Measurements from ENCODE around the gene MS4A15.
A peak's percentile ranks its signal among the peaks of the same experiment; 100 is the strongest.

The MS4A15 gene

GRCh38 chr11:60763692-60764369 is 7.2 kb downstream of the MS4A15 start:
- Histone ChIP-seq H3K36me3 (ENCODE audit: control insufficient read depth in 5 of 5, insufficient read depth in 5 of 5, low read length in 5 of 5) (no peaks in the 10 kb centered on the region), H3K27me3 (ENCODE audit: control insufficient read depth in 5 of 5, insufficient read depth in 4 of 5, low read length in 5 of 5) (peaks cover 5 to 29% (median 23%) of the 10 kb centered on the region in 5 donors)

GRCh38 chr11:60764879-60765278 is 8.2 kb downstream of the MS4A15 start:
- H3K9me3 ChIP-seq (ENCODE audit: control insufficient read depth in 5 of 5, low read length in 5 of 5), result no peaks in the 10 kb centered on the region
- H3K4me3 ChIP-seq (ENCODE audit: low read depth in 1 of 5, low read length in 5 of 5), result no peak overlapping the region
- H3K9ac ChIP-seq (ENCODE audit: low read length in 5 of 5), result no peak overlapping the region
- H3K4me1 ChIP-seq (ENCODE audit: control insufficient read depth in 5 of 5, insufficient read depth in 5 of 5, low read length in 5 of 5), result peaks cover 0 to 3% (median 0%) of the 10 kb centered on the region in 5 donors
- H3K27ac ChIP-seq (ENCODE audit: low read depth, low read length), result no peak overlapping the region
- no peaks in the 10 kb centered on the region for H3K36me3 ChIP-seq (ENCODE audit: control insufficient read depth in 5 of 5, insufficient read depth in 5 of 5, low read length in 5 of 5)
- H3K27me3 ChIP-seq (ENCODE audit: control insufficient read depth in 5 of 5, insufficient read depth in 4 of 5, low read length in 5 of 5), result peaks cover 5 to 29% (median 23%) of the 10 kb centered on the region in 5 donors

More at GRCh38 chr11:60763692-60764369, 7.2 kb downstream of the MS4A15 start:
- no peak overlapping the region for H3K4me3 ChIP-seq (ENCODE audit: low read depth in 1 of 5, low read length in 5 of 5)
- peaks cover 0 to 7% (median 0%) of the 10 kb centered on the region in 5 donors for H3K4me1 ChIP-seq (ENCODE audit: control insufficient read depth in 5 of 5, insufficient read depth in 5 of 5, low read length in 5 of 5)
- H3K27ac ChIP-seq (ENCODE audit: low read depth, low read length), result no peak overlapping the region
- no peaks in the 10 kb centered on the region for H3K9me3 ChIP-seq (ENCODE audit: control insufficient read depth in 5 of 5, low read length in 5 of 5)
- H3K9ac ChIP-seq (ENCODE audit: low read length in 5 of 5), result no peak overlapping the region

DNA sequence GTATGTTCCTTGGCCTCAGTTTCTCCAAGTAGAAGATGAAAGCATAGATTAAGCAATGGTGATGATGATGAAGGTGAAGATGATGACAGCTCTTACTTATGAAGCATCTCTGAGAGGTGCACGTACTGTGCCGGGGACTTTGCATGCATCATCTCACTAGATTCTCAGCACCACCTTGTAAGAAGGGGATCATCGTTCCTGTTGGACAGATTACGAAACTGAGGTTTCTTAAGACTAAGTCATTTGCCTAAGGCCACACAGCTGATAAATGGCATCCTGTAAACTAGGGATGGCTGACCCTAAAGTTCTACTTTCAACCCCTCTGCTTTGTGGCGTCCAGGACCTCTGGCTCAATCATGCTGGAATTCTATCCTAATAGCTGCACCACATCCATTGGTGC is 8.7 kb downstream of the MS4A15 start:
- no peak overlapping the region for H3K27ac ChIP-seq (ENCODE audit: low read depth, low read length)
- H3K9ac ChIP-seq (ENCODE audit: low read length in 5 of 5), result no peak overlapping the region
- H3K27me3 ChIP-seq (ENCODE audit: control insufficient read depth in 5 of 5, insufficient read depth in 4 of 5, low read length in 5 of 5), result peaks cover 5 to 29% (median 23%) of the 10 kb centered on the region in 5 donors
- no peaks in the 10 kb centered on the region for H3K9me3 ChIP-seq (ENCODE audit: control insufficient read depth in 5 of 5, low read length in 5 of 5)
- no peaks in the 10 kb centered on the region for H3K36me3 ChIP-seq (ENCODE audit: control insufficient read depth in 5 of 5, insufficient read depth in 5 of 5, low read length in 5 of 5)
- no peaks in the 10 kb centered on the region for H3K4me1 ChIP-seq (ENCODE audit: control insufficient read depth in 5 of 5, insufficient read depth in 5 of 5, low read length in 5 of 5)
- H3K4me3 ChIP-seq (ENCODE audit: low read depth in 1 of 5, low read length in 5 of 5), result no peak overlapping the region

DNA sequence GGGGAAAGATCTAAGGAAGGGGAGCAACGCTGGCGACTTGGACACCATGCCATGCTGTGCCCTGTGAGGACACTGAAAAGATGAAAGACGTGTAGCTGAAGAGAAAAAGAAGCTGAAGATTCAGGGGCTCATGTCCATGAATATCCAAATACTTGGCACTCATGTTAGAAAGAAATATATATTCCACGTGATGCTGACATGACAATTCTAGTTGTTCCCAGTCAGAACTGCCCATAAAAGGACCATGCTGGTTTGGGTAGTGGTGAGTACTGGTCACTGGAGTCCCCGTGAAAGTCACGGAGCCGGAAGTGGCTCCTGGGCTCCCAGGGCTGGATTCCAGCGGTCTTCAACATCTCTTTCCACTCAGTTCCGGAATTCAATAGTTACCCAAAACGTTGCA is 9.9 kb downstream of the MS4A15 start:
- Histone ChIP-seq H3K4me1 (ENCODE audit: control insufficient read depth in 5 of 5, insufficient read depth in 5 of 5, low read length in 5 of 5) (no peaks in the 10 kb centered on the region), H3K27ac (ENCODE audit: low read depth, low read length) (no peak overlapping the region), H3K9ac (ENCODE audit: low read length in 5 of 5) (no peak overlapping the region), H3K4me3 (ENCODE audit: low read depth in 1 of 5, low read length in 5 of 5) (no peak overlapping the region), H3K27me3 (ENCODE audit: control insufficient read depth in 5 of 5, insufficient read depth in 4 of 5, low read length in 5 of 5) (peaks cover 5 to 30% (median 19%) of the 10 kb centered on the region in 5 donors), H3K9me3 (ENCODE audit: control insufficient read depth in 5 of 5, low read length in 5 of 5) (no peaks in the 10 kb centered on the region), H3K36me3 (ENCODE audit: control insufficient read depth in 5 of 5, insufficient read depth in 5 of 5, low read length in 5 of 5) (no peaks in the 10 kb centered on the region)

DNA sequence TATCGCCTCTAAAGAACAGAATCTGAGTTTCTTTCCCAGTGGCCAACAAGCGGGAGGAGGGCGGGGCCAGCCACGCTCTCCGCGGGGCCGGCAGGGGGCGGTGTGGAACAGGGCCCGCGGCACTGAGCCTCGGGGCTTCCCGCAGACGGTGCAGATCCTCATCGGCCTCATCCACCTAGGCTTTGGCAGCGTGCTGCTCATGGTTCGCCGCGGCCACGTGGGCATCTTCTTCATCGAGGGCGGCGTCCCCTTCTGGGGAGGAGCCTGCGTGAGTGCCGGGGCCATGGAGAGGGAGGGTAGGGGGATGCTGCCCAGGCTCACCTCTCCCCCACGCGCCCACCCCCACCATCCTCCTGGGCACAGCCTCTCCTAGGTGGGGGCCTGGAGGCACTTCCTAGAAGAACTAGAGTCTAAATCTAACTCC is 10.7 kb downstream of the MS4A15 start:
- Histone ChIP-seq H3K27me3 (ENCODE audit: control insufficient read depth in 5 of 5, insufficient read depth in 4 of 5, low read length in 5 of 5) (peaks cover under 1 to 39% (median 19%) of the 10 kb centered on the region in 5 donors), H3K4me3 (ENCODE audit: low read depth in 1 of 5, low read length in 5 of 5) (no peak overlapping the region), H3K27ac (ENCODE audit: low read depth, low read length) (no peak overlapping the region), H3K36me3 (ENCODE audit: control insufficient read depth in 5 of 5, insufficient read depth in 5 of 5, low read length in 5 of 5) (no peaks in the 10 kb centered on the region), H3K4me1 (ENCODE audit: control insufficient read depth in 5 of 5, insufficient read depth in 5 of 5, low read length in 5 of 5) (no peaks in the 10 kb centered on the region), H3K9me3 (ENCODE audit: control insufficient read depth in 5 of 5, low read length in 5 of 5) (no peaks in the 10 kb centered on the region), H3K9ac (ENCODE audit: low read length in 5 of 5) (no peak overlapping the region)

DNA sequence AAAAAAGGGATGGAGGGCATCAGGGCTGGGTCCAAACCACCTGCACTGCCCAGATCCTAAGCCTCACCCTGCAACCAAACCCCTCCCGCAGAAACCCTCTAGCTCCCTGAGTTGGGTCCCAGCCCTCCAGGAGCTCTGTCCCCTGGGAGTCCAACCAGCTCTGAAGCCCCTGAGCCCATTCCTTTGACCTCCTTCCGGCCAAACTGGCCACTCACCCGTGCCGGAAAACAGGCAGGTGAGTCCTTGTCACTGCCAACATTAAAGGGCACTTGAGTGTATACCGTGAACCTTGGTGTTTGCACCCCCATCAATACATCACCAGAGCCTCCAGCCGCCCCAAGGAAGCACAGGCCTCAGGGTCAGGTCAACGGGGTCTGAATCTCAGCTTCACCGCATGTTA is 11.5 kb downstream of the MS4A15 start:
- H3K9ac ChIP-seq (ENCODE audit: low read length in 5 of 5), result no peak overlapping the region
- H3K4me1 ChIP-seq (ENCODE audit: control insufficient read depth in 5 of 5, insufficient read depth in 5 of 5, low read length in 5 of 5), result no peaks in the 10 kb centered on the region
- no peaks in the 10 kb centered on the region for H3K36me3 ChIP-seq (ENCODE audit: control insufficient read depth in 5 of 5, insufficient read depth in 5 of 5, low read length in 5 of 5)
- no peak overlapping the region for H3K4me3 ChIP-seq (ENCODE audit: low read depth in 1 of 5, low read length in 5 of 5)
- H3K9me3 ChIP-seq (ENCODE audit: control insufficient read depth in 5 of 5, low read length in 5 of 5), result no peaks in the 10 kb centered on the region
- H3K27ac ChIP-seq (ENCODE audit: low read depth, low read length), result no peak overlapping the region
- peaks cover 0 to 39% (median 19%) of the 10 kb centered on the region in 5 donors for H3K27me3 ChIP-seq (ENCODE audit: control insufficient read depth in 5 of 5, insufficient read depth in 4 of 5, low read length in 5 of 5)

DNA sequence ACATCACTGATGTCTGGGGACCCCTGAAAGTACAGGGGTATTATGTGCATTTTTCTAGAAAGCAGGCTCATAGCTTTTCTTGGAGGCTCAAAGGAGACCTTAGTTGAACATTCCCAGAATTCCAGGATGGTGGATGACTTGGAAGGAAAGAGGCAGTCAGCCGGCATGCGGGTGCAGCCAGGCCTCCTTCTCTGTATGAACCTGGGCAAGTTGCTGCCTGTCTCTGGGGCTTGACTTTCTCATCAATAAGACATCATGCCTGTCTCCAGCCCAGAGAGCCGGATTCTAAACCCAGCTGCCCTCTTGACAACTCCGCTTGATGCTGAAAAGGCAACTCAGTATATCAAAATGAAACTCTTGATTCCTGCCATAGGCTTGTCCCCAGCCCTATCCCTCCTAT is 12.6 kb downstream of the MS4A15 start:
- Histone ChIP-seq H3K9me3 (ENCODE audit: control insufficient read depth in 5 of 5, low read length in 5 of 5) (no peaks in the 10 kb centered on the region), H3K27ac (ENCODE audit: low read depth, low read length) (no peak overlapping the region), H3K36me3 (ENCODE audit: control insufficient read depth in 5 of 5, insufficient read depth in 5 of 5, low read length in 5 of 5) (no peaks in the 10 kb centered on the region), H3K9ac (ENCODE audit: low read length in 5 of 5) (no peak overlapping the region), H3K4me1 (ENCODE audit: control insufficient read depth in 5 of 5, insufficient read depth in 5 of 5, low read length in 5 of 5) (no peaks in the 10 kb centered on the region), H3K27me3 (ENCODE audit: control insufficient read depth in 5 of 5, insufficient read depth in 4 of 5, low read length in 5 of 5) (peaks cover 0 to 35% (median 19%) of the 10 kb centered on the region in 5 donors), H3K4me3 (ENCODE audit: low read depth in 1 of 5, low read length in 5 of 5) (no peak overlapping the region)

GRCh38 chr11:60769811-60770210 is 13.1 kb downstream of the MS4A15 start:
- H3K4me3 ChIP-seq (ENCODE audit: low read depth in 1 of 5, low read length in 5 of 5), result no peak overlapping the region
- no peaks in the 10 kb centered on the region for H3K36me3 ChIP-seq (ENCODE audit: control insufficient read depth in 5 of 5, insufficient read depth in 5 of 5, low read length in 5 of 5)
- peaks cover 0 to 35% (median 19%) of the 10 kb centered on the region in 5 donors for H3K27me3 ChIP-seq (ENCODE audit: control insufficient read depth in 5 of 5, insufficient read depth in 4 of 5, low read length in 5 of 5)
- H3K9me3 ChIP-seq (ENCODE audit: control insufficient read depth in 5 of 5, low read length in 5 of 5), result no peaks in the 10 kb centered on the region
- no peaks in the 10 kb centered on the region for H3K4me1 ChIP-seq (ENCODE audit: control insufficient read depth in 5 of 5, insufficient read depth in 5 of 5, low read length in 5 of 5)
- H3K9ac ChIP-seq (ENCODE audit: low read length in 5 of 5), result no peak overlapping the region
- H3K27ac ChIP-seq (ENCODE audit: low read depth, low read length), result no peak overlapping the region

GRCh38 chr11:60771146-60771545 is 14.5 kb downstream of the MS4A15 start:
- peaks cover 0 to 30% (median 9%) of the 10 kb centered on the region in 5 donors for H3K27me3 ChIP-seq (ENCODE audit: control insufficient read depth in 5 of 5, insufficient read depth in 4 of 5, low read length in 5 of 5)
- H3K9ac ChIP-seq (ENCODE audit: low read length in 5 of 5), result no peak overlapping the region
- H3K4me1 ChIP-seq (ENCODE audit: control insufficient read depth in 5 of 5, insufficient read depth in 5 of 5, low read length in 5 of 5), result peaks cover 0 to 11% (median 10%) of the 10 kb centered on the region in 5 donors
- H3K9me3 ChIP-seq (ENCODE audit: control insufficient read depth in 5 of 5, low read length in 5 of 5), result no peaks in the 10 kb centered on the region
- H3K27ac ChIP-seq (ENCODE audit: low read depth, low read length), result no peak overlapping the region
- H3K4me3 ChIP-seq (ENCODE audit: low read depth in 1 of 5, low read length in 5 of 5), result no peak overlapping the region
- no peaks in the 10 kb centered on the region for H3K36me3 ChIP-seq (ENCODE audit: control insufficient read depth in 5 of 5, insufficient read depth in 5 of 5, low read length in 5 of 5)

DNA sequence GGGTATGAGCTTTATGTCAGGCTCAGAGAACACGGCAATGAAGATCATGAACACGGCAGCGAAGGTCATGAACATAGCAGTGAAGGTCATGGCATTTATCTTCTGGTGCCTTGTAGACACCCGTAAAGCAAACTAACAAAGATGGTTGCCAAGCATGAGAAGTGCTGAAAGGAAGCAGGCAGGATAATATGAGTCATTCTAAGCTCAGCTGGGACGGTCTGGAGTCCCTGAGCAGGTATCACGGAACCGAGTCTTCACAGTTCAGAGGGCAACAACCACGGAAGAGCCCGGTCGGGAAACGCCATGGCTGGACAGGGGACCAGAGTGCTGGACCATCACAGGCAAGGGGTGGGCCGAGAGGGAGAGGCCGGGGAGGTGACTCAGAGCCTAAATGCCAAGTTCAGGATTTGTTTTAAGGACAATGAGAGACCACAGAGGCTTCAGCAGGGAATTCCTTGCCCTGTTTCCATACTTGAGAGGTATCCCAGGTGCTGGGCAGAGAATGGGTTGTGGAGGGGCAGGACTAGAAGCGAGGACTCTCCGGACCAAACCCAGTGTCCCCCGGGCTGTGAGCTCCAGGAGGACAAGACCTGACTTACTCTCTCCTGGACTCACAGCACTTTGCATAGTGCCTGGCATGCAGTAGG is 15.3 kb downstream of the MS4A15 start:
- no peaks in the 10 kb centered on the region for H3K36me3 ChIP-seq (ENCODE audit: control insufficient read depth in 5 of 5, insufficient read depth in 5 of 5, low read length in 5 of 5)
- no peak overlapping the region for H3K4me3 ChIP-seq (ENCODE audit: low read depth in 1 of 5, low read length in 5 of 5)
- peak overlapping the region in 1 of 5 donors; percentile 30 for H3K9ac ChIP-seq (ENCODE audit: low read length in 5 of 5)
- no peak overlapping the region for H3K27ac ChIP-seq (ENCODE audit: low read depth, low read length)
- H3K9me3 ChIP-seq (ENCODE audit: control insufficient read depth in 5 of 5, low read length in 5 of 5), result no peaks in the 10 kb centered on the region
- peaks cover 0 to 14% (median 11%) of the 10 kb centered on the region in 5 donors for H3K4me1 ChIP-seq (ENCODE audit: control insufficient read depth in 5 of 5, insufficient read depth in 5 of 5, low read length in 5 of 5)
- peaks cover 0 to 22% (median 5%) of the 10 kb centered on the region in 5 donors for H3K27me3 ChIP-seq (ENCODE audit: control insufficient read depth in 5 of 5, insufficient read depth in 4 of 5, low read length in 5 of 5)
